ENCODE results near the gene UBA1.
A peak's percentile ranks its signal among the peaks of the same experiment; 100 is the strongest.

UBA1 gene

DNA sequence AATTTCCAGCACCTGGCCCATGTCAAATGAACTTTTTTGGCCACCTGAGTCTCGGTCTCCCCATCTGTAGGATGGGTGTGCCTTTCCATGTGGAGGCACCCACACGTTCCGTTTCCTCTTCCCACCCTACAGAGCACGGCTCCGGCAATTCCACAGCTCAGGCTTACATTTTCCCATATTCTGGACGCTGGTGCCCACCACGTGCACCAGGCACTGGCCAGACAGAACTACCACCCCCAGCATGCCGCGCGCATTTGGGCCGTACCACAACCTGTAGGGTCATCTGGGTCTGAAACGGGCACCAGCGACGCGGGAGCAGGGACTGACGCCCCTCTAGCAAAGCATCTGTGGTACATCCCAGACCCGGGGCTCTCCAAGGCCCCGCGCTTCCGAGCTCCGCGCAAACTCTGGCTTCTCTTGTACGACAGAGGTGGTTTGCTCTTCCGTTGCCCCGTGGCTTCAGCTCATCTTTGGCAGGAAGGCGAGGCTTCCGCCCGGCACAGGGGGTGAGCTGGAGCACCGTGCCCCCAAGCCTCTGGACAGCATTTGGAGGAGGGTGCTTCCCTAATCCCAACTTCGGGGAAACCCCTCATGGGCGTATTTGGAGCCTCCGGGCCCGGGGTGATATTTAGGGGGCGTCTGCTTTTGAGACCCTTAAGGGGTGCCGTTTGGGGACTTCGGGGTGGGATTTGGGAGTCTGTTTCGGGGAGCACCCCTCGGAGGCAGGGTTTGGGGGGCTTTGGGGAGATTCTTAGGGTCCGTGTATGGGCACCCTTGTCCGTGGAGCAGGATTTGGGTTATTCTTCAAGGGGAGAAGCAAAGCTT is 3.0 kb upstream of the UBA1 start:
- DNase-seq: peak; percentile 82 to 86 (median 83)

DNA sequence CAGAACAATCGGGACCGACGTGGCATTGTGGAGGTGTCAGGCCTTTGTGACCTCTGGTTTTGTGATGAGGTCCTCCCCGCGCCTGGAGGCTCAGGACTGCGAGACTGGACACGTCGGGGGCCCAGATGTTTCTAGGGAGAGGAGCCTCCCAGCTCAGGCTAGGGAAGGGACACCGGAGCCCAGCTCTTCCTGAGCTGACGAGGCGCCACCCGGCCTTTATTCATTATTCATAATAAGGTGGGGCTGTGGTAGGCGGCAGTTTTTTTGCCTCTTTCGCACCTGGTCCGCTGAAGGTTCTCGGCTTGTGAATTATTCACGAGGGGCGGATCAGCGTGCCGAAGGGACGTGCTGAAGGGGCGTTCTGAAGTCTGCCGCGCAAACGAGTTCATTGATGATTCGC is 2.3 kb upstream of the UBA1 start:
- peak; percentile 10 to 19 (median 18) for DNase-seq

DNA sequence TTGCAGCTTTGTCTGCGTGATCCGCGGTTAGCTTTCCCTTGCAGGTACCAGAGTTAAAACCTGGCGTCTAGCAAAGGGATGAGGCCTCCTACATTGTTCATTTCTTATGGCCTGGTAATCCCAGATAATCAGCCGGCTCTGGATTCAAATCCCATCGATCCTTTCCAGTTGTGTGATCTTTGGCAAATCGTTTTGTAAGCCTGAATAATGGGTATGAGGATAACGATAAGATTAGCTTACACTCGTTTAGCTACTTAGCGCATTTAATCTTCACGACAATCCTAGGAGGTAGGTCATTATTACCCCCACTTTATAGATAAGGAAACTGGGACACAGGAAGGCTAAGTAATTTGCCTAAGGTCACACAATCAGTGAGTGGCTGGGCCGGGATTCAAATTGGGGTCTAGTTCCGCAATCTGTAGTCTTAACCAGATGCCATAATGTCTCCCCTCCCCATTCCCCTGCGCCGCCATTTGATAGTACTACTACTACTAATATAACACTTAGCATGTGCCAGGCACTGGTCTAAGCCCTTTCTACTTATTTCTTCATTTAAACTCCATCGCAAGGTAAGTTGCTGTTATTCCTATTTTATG is 1.7 kb upstream of the UBA1 start:
- no peak for DNase-seq

DNA sequence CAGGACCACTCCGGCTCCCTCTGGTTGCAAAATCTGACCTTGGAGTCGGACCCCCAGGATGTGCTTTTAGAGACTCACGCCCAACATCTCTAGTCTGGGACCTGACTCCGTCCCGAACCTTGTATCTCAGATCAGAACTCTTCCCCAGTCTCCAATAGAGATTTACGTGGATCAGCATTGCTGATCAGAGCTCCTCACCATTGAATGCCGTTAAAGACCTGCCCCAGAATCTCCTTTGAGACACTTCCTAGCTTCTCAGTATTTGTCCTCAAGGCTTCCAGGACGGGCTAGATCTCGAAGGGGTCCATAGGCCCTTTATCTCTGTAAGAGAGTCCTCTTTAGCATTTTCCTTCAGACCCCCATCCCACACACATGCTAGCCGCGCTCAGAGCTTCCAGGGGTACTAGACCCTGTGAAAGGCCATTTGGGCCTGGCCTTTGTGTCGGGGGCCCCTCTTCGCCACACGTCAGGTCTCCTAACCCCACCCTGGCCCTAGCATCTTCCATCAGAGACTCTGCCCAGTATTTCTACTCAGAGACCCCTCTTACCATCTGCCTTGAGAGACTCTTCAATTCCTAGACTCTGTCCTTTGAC is 662 bp downstream of the UBA1 start:
- no peak for DNase-seq

DNA sequence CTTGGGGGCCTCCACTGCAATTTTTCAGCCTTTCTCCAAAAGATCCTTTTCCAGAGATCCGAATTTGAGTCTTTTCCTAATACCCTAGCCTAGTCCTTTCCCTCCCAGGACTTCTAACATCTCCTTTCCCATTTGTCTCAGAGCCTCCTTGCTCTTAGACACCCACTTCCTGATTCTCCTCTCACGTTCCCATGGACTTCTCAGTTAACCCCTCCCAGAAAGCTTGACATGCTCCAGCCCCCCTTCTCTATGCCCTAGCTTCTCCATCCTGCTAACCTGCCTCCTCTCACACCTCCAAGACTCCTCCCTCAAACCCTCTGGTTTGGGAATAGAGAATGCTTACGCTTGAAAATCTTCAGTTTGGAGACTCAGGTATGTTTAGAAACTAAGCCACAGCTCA is 2.5 kb downstream of the UBA1 start:
- peak in 1 of 3 donors; percentile 7 for DNase-seq

DNA sequence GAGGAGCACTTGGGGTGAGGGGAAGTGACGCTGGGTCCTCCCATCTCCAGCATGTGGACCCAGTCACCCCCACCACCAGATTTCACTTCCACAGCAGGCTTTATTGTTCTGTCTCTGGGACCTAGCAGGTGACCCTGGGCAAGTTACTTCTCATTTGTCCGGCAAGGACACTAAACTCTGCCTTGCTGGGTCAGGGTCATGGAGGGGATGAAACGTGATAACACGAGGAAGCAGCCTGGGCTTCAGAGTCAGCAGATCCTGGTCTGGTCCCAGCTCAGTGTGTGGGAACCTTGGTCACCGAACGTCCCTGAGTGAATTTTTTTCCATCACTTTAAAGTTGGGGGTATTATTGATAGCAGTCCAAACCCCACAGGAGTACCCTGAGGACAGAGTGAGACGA is 3.9 kb downstream of the UBA1 start:
- no peak for DNase-seq

DNA sequence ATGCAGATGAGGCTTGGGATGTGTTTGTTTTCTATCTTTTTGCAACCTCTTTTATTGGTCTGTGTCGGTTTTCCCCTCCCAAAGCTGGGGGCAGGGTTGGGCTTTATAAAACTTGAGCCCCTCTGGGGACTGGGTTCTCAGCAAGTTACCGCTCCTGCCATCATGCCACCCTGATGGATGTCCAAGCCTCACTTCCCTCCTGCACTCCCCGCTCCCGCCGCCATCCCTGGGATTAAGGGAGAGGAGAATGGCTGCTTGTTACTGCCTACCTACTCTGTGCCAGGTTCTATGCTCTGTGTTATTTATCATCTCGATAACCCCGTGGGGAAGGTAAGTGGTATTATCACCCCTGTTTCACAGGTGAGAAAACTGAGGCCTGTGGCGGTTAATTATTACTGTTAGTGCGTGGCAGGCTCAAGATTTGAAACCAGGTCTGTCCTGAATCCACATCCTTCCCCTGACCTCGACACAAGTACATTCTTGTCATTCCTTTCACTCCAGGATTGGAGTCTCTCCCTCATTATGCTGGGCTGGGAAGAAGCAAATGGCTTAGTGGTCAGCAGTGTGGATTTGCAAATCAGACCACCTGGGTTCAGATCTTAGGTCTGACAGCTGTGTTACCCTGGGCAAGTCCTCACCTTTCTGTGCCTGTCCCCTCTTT is 4.5 kb downstream of the UBA1 start:
- DNase-seq: no peak

DNA sequence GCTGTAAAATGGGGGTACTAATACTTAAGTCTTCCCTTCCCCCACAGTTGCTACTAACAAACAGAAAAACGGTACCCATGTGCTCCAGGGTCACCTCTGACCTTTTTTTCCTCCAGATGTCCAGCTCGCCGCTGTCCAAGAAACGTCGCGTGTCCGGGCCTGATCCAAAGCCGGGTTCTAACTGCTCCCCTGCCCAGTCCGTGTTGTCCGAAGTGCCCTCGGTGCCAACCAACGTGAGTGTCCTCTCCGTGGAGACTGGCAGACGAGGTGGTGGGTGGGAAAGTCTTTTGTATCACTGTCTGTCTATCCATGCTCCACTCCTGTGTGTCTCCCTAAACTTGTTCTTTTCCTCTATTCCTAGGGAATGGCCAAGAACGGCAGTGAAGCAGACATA is 5.1 kb downstream of the UBA1 start:
- no peak for DNase-seq

DNA sequence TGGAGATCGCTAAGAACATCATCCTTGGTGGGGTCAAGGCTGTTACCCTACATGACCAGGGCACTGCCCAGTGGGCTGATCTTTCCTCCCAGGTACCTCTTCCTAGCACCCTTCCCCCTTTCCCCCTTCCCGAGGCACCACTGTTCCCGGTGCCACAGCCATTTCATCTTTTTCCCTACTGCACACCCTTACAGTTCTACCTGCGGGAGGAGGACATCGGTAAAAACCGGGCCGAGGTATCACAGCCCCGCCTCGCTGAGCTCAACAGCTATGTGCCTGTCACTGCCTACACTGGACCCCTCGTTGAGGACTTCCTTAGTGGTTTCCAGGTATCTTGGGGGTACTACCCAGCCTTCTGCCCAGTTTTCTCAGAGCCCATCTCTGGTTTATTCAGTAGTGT is 5.7 kb downstream of the UBA1 start:
- DNase-seq: no peak

DNA sequence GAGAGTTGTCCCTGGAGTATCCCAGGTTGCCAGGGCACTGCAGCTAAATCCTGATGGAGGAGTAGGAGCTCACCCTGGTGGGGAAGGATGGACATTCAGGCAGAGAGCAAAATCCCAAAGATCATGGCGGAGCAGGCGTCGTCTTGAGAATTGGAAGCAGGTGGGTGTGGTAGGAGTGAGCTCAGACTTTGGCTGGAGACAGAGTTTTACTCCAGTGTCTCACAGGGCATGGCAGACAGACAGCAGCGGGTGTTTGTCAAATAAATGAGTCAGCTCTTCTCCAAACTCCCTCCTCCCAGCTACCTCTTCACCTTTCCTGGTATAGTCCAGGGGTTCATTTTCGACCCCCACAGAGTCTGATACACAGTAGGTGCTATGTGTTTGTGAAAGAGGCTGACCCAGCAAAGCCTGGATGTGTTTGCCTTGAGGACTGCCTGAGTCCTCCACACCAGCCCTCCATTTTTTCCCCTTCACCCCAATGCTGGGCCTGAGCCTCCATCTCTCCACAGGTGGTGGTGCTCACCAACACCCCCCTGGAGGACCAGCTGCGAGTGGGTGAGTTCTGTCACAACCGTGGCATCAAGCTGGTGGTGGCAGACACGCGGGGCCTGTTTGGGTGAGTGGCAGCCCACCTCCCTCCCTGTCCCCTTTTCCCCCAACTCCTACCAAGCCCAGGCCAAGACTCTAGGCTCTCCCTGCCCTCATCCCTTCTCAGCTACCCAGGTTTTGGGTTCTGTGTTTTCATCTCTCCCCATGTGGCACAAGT is 6.9 kb downstream of the UBA1 start:
- no peak for DNase-seq

DNA sequence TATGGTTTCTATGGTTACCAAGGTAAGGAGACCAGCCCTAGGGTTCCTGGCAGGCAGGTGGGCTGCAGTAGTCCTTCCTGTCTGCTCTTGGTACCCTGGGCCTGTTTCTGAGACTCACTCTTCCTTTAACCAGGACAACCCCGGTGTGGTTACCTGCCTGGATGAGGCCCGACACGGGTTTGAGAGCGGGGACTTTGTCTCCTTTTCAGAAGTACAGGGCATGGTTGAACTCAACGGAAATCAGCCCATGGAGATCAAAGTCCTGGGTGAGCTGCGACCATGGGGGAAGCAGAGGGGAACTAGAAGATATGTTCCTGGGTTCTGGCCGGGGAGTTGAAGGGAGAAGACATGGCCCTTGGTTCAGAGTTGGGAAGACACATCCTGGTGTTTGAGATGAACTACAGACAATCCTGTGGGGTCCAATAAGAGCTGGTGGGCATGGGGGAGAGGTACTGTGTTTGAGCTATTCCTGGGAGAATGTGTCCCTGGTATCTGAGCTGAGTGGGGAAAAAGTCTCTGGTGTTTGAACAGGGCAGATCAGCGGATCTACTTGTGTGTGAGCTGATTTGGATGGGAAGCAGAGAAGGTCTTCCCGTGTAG is 7.8 kb downstream of the UBA1 start:
- DNase-seq: no peak

DNA sequence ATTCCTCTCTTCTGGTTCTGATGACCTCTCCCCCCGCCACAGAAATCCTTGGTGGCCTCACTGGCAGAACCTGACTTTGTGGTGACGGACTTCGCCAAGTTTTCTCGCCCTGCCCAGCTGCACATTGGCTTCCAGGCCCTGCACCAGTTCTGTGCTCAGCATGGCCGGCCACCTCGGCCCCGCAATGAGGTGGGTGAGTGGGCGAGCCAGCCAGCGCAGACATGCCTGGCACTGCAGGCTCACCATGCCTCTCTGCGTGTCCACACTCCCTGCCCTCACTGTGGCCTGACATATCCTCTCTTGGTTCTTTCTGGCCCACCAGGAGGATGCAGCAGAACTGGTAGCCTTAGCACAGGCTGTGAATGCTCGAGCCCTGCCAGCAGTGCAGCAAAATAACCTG is 8.7 kb downstream of the UBA1 start:
- DNase-seq: no peak

DNA sequence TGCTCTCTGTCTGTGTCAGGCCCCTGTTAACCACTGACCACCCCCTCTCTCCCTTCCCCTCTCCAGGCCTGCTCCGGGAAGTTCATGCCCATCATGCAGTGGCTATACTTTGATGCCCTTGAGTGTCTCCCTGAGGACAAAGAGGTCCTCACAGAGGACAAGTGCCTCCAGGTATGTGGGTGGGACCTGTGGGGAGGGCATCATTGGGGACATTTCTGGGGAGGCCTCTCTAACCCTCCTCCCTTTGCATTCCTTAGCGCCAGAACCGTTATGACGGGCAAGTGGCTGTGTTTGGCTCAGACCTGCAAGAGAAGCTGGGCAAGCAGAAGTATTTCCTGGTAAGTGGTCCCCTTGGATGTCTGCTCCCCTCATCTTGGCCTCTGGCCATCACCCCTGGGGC is 9.2 kb downstream of the UBA1 start:
- DNase-seq: no peak

DNA sequence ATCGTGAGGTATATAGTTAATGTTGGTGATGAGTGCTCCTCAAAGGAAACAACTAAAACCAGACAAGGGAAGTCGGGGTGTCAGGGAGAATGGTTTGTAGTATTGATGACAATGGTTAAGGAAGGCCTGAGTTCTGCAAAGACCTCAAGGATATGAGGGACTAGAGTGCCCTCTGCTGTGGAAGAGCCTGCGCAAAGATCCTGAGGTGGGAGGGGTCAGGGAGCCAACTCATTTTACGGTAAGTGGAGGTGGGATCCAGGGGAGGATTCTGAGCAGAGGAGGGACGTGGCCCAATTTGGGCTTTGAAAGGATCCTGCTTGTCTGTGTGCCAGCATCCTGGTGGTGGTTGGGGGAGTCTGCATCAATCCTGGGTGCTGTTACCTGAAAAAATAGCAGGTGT is 11.3 kb downstream of the UBA1 start:
- DNase-seq: no peak

DNA sequence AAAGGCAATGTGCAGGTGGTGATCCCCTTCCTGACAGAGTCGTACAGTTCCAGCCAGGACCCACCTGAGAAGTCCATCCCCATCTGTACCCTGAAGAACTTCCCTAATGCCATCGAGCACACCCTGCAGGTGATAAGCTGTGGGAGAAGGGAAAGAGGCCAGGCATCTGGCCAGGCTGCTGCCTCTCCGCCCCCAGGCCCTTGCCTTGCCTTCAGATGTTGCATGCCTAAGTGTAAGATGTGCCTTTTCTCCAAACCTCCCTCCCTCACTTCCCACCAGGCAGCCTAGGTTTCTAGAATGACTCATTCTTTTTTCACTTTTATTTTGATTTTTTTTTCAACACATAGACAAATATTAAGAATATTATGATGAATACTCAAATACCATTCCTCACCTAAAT is 12.7 kb downstream of the UBA1 start:
- DNase-seq: no peak

DNA sequence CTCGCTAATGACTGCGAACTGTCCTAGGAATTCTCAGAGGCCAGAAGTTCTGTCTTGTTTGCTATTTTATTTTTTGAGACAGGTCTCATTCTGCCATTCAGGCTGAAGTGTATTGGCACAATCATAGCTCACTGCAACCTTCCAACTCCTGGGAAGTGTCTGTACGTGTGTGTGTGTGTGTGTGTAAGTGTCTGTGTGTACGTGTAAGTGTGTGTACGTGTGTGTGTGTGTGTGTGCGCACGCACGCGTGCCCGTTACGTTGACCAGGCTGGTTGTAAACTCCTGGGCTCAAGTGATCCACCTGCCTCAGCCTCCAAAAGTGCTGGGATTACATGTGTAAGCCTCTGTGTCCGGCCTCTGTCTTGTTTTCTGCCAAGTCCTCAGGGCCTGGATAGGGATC is 14.5 kb downstream of the UBA1 start:
- DNase-seq: no peak

DNA sequence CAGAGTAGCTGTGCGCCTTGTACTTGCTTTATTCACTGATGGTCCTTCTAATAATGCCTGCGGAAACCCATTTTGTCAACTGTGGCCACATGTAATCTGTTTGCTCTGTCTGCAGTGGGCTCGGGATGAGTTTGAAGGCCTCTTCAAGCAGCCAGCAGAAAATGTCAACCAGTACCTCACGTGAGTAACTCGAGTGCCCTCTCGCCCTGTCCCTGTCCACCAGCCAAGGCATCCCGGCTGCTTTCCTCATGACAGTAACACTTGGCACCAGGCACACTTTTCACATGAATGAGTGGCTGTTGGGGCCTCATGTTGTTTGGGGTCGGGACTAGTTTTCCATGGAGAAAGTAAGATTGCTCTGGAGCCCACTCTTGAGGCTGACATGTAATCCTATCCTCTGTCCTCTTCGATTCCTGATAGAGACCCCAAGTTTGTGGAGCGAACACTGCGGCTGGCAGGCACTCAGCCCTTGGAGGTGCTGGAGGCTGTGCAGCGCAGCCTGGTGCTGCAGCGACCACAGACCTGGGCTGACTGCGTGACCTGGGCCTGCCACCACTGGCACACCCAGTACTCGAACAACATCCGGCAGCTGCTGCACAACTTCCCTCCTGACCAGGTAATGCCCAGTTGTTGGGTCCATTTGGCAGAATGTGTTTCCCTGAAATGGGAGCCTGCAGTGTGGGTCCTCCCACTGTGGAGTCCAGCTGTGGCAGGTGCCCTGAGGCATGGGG is 16.0 kb downstream of the UBA1 start:
- DNase-seq: no peak

DNA sequence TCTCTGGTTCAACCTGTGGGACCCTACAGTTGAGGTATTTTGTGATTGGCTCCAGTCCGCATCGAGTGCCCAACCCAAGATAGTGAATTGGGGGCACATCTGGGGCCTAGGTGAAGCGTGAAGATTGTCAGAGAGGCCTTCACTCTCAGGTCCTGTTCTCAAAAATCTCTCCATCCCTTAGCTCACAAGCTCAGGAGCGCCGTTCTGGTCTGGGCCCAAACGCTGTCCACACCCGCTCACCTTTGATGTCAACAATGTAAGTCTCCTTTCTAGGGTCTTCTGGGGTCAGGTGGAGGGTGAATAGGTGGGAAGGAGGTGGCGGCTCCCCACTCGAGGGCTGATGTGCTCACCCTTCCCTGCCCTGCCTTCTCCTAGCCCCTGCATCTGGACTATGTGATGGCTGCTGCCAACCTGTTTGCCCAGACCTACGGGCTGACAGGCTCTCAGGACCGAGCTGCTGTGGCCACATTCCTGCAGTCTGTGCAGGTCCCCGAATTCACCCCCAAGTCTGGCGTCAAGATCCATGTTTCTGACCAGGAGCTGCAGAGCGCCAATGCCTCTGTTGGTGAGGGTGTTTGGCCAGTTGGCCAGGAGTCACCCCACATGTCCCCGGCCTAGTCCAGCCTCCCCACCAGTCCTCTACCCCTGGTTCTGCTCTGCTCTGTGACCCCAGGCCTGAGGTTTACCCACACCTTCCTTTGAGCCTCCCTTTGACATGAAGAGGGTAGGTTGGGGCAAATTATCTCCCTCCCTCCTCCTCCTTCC is 17.2 kb downstream of the UBA1 start:
- no peak for DNase-seq

DNA sequence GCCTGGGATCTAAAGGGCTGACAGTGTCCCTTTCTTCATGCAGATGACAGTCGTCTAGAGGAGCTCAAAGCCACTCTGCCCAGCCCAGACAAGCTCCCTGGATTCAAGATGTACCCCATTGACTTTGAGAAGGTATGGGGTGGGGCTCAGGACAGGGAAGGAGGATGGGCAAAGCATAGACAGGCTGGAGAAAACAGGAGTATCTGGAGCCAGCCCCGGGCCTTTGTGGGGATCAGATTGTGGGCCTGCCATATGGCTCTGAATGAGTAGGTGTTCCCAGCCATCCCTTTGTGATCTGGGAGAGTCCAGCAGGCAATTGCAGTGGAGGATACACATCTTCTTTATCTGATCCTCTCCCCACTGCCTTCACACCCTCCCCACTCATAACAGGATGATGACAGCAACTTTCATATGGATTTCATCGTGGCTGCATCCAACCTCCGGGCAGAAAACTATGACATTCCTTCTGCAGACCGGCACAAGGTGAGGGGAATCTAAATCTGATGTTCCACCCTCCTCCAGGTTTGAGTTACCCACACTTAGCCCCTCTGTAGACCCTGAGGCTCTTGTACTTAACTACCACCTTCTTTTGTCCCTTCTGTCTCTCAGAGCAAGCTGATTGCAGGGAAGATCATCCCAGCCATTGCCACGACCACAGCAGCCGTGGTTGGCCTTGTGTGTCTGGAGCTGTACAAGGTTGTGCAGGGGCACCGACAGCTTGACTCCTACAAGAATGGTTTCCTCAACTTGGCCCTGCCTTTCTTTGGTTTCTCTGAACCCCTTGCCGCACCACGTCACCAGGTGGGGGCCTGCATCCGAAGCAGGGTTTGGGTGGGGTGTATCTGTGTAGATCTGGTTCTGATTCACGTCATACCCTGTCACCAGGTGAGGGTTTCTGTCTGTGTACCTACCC is 19.0 kb downstream of the UBA1 start:
- DNase-seq: no peak
